RWPE2 (cell line): Measurements from ENCODE around the gene SNRK.

ENCODE experiments used
- ATAC-seq: fragments of 200-7000 bp; cut with Tn5 transposase; 3 replicates; pipeline ENCODE4 v1.9.1; 2021; ENCODE audit warnings: low read depth
- DNase-seq: peaks from one replicate; pipeline ENCODE4 v3.0.0-alpha.2; 2020; ENCODE audit warnings: low spot score
- H3K27ac ChIP-seq: fragments of 450-650 bp; 2 replicates; pipeline ENCODE4 v1.5.1; 2017; ENCODE audit warnings: mild to moderate bottlenecking; ENCODE audit not compliant: poor library complexity, severe bottlenecking
- H3K27me3 ChIP-seq: fragments of 250-450 bp; sonication (Bioruptor Pico); 2 replicates; pipeline ENCODE4 v1.5.1; 2021; ENCODE audit warnings: mild to moderate bottlenecking, moderate library complexity; ENCODE audit not compliant: insufficient read depth, poor library complexity, severe bottlenecking
- H3K36me3 ChIP-seq: fragments of 250-450 bp; sonication (Bioruptor Pico); 2 replicates; pipeline ENCODE4 v1.5.1; 2020; ENCODE audit warnings: low read depth, mild to moderate bottlenecking, moderate library complexity
- H3K4me1 ChIP-seq: fragments of 250-450 bp; sonication (Bioruptor Pico); 2 replicates; pipeline ENCODE4 v1.5.1; 2021; ENCODE audit warnings: mild to moderate bottlenecking, moderate library complexity; ENCODE audit not compliant: insufficient read depth, poor library complexity, severe bottlenecking
- H3K4me3 ChIP-seq: fragments of 250-450 bp; sonication (Bioruptor Pico); 2 replicates; pipeline ENCODE4 v1.5.1; 2021; ENCODE audit warnings: mild to moderate bottlenecking, moderate library complexity; ENCODE audit not compliant: severe bottlenecking
- H3K9me3 ChIP-seq: fragments of 250-450 bp; sonication (Bioruptor Pico); 2 replicates; pipeline ENCODE4 v1.5.1; 2021; ENCODE audit warnings: mild to moderate bottlenecking, moderate library complexity; ENCODE audit not compliant: severe bottlenecking
- TF ChIP-seq, protein P1 (sequence below): fragments of 450-650 bp; IDR thresholded peaks from one replicate; pipeline ENCODE4 v1.5.1; 2017; ENCODE audit warnings: mild to moderate bottlenecking, moderate library complexity; ENCODE audit not compliant: poor library complexity, severe bottlenecking

The SNRK gene

DNA sequence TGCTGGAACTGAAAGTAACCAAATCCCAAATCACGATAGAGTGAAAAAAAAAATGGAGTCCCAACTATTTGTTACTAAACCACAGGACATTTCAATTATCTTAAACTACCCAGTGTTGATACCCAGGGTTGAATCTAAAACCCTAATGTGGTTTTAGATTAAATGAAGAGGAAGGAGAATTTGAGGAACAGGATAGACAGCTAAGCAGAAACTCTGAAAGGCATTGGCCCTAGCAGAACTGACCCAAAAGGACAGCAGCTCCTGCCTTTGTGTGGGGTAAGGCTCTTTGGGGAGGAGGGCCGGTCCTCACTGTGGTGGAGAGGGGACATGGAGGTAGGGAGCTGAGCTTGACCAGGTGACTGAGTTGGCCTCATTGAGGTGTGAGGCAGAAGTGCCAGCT is 30.7 kb upstream of the SNRK start:
- H3K36me3 ChIP-seq, result no peaks in the 10 kb centered on the region
- TF ChIP-seq, protein P1, sequence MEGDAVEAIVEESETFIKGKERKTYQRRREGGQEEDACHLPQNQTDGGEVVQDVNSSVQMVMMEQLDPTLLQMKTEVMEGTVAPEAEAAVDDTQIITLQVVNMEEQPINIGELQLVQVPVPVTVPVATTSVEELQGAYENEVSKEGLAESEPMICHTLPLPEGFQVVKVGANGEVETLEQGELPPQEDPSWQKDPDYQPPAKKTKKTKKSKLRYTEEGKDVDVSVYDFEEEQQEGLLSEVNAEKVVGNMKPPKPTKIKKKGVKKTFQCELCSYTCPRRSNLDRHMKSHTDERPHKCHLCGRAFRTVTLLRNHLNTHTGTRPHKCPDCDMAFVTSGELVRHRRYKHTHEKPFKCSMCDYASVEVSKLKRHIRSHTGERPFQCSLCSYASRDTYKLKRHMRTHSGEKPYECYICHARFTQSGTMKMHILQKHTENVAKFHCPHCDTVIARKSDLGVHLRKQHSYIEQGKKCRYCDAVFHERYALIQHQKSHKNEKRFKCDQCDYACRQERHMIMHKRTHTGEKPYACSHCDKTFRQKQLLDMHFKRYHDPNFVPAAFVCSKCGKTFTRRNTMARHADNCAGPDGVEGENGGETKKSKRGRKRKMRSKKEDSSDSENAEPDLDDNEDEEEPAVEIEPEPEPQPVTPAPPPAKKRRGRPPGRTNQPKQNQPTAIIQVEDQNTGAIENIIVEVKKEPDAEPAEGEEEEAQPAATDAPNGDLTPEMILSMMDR, result no peak
- no peak for ATAC-seq
- H3K4me3 ChIP-seq, result no peak overlapping the region
- peaks cover 10% of the 10 kb centered on the region for H3K4me1 ChIP-seq
- no peaks in the 10 kb centered on the region for H3K9me3 ChIP-seq
- no peak for DNase-seq
- H3K27me3 ChIP-seq, result no peaks in the 10 kb centered on the region
- no peak overlapping the region for H3K27ac ChIP-seq

DNA sequence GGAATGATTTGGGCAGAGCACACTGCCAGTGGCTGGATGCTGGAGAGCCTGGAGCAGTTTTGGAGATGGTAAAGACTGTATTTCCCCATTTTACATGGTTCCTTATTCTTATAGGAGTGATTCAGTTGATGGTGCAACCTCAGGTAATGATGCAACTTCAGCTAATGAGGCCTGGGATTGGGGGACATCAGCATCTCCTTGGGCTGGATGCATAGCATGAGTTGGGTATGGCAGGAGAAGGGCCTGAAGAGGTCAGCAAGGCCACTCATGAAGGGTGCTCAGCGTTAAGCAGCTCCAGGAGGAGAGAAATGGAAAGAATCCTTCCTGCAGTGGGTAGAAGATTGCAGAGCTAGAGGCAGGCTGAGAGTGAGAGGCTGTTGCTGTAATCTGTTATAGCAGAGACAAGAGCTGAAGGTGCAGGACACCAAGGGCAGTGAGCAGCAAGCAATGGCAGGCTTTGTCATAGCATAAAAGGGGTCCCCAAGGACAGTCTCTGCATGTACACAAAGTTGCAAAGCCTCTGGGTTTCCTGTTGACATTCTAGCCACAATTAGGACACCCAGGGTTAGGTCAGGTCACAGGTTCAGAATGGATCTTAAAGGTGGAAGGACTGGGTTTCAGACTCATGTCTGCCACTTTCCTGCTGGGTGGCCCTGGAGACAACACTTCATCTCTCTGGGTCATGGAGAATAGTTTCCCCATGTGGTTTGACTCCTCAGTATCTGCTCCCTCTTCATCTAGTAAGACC is 29.5 kb upstream of the SNRK start:
- Histone ChIP-seq H3K4me3 (no peak overlapping the region), H3K27ac (no peak overlapping the region)

DNA sequence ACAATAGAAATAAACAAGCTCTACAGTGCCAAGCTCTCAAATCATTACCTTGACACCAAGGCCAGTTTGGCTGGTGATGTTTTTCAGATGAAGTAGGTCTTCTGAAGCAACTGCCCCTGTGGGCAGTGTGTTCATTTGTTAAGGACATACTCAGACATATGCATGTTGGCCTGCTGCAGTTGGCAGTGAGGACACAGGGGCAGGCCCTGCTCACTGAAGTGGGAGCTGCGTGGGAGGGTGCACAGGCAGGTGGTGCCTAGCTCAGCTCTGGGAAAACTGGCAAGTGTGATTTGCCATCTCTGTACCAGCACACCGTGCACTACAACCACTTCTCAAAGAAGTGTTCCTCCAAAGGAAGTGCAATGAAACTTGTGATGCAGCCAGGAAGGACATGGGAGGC is 28.5 kb upstream of the SNRK start:
- TF ChIP-seq, protein P1, result no peak
- Histone ChIP-seq H3K4me1 (peaks cover 10% of the 10 kb centered on the region), H3K27me3 (no peaks in the 10 kb centered on the region), H3K27ac (no peak overlapping the region), H3K4me3 (no peak overlapping the region), H3K9me3 (no peaks in the 10 kb centered on the region), H3K36me3 (no peaks in the 10 kb centered on the region)
- no peak for ATAC-seq
- no peak for DNase-seq

More for the DNA sequence above, 29.5 kb upstream of the SNRK start:
- Histone ChIP-seq H3K9me3 (no peaks in the 10 kb centered on the region), H3K36me3 (no peaks in the 10 kb centered on the region), H3K27me3 (no peaks in the 10 kb centered on the region), H3K4me1 (peaks cover 10% of the 10 kb centered on the region)
- ATAC-seq (no peak), DNase-seq (no peak)
- TF ChIP-seq, protein P1, result no peak

DNA sequence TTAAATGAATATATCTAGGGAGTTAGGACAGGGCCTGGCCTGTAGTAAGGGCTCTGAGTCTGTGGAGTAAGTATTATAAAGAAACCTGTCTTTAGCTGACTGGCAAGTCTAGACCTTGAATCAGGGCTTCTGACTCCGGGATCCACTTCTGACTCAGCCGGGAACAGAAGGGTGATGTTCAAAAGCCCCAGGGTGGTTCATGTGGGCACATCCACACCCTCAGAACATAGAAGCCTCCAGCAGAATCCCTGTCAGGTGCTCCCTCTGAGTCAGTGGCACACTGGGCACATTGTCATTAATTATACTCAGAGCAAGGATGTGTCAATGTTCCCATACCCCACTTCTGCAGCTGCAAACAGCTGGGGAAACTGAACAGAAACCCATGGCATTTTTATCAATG is 26.7 kb upstream of the SNRK start:
- H3K27ac ChIP-seq, result peak overlapping the region; percentile 53
- DNase-seq (peak; percentile 72), ATAC-seq (peak; percentile 99)
- TF ChIP-seq, protein P1, result no peak
- no peaks in the 10 kb centered on the region for H3K27me3 ChIP-seq
- no peaks in the 10 kb centered on the region for H3K9me3 ChIP-seq
- peaks cover 10% of the 10 kb centered on the region for H3K4me1 ChIP-seq
- H3K4me3 ChIP-seq, result no peak overlapping the region
- H3K36me3 ChIP-seq, result no peaks in the 10 kb centered on the region

DNA sequence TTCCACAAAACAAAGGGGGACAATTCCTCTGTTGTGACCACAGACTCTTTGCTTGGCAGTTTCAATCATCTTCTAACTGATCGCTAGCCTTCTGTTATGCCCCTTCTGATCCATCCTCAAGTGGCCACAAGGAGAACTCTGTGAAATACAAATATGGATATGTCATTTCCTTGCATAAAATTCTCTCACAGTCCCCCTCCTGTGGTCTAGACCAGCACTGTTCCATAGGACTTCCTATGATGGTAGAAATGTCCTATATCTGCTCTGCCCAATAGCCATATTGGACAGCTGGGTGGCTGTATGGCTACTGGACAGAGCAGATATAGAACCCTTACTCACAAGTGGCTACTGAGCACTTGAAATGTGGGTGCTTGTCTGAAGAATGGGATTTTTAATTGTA is 25.9 kb upstream of the SNRK start:
- TF ChIP-seq, protein P1, result no peak
- no peak for ATAC-seq
- H3K4me3 ChIP-seq, result no peak overlapping the region
- DNase-seq, result no peak
- H3K27me3 ChIP-seq, result no peaks in the 10 kb centered on the region
- H3K9me3 ChIP-seq, result no peaks in the 10 kb centered on the region
- H3K36me3 ChIP-seq, result no peaks in the 10 kb centered on the region
- peak overlapping the region; percentile 53 for H3K27ac ChIP-seq
- H3K4me1 ChIP-seq, result peaks cover 10% of the 10 kb centered on the region
